ENCODE results near the gene MLLT6. TPM values are rescaled to one million over a fixed set of nuclear protein-coding genes. Genes with fewer than 3 reads are reported as not detected.

Gene MLLT6
- total and polyA plus RNA-seq, 2 of the 13 experiments (the other 11 are each of a cell fraction or from before 2014, with no cell fraction given), result 50.7 to 69.5 TPM

GRCh38 chr17:38691154-38691553, 13.9 kb upstream of the MLLT6 start (continued):
- TF ChIP-seq RERE (CRISPR knock-in tag; IDR thresholded peaks at IDR 0.05; ENCODE audit: low read depth), result peak; percentile 27; the same call in 1 of the 2 replicates
- TF ChIP-seq SMC3 (IDR thresholded peaks at IDR 0.05; ENCODE audit: low read length), result no peak
- 0 out of 2 replicates have a peak, but pooled peaks have one; percentile 60 for TF ChIP-seq ZNF710 (CRISPR knock-in tag; IDR thresholded peaks at IDR 0.05; ENCODE audit: borderline replicate concordance)
- no peak for TF ChIP-seq NONO (IDR thresholded peaks at IDR 0.05)
- no peak for TF ChIP-seq NONO (CRISPR knock-in tag; conservative IDR thresholded peaks at IDR 0.05)
- 0 out of 2 replicates have a peak, but pooled peaks have one; percentile 40 for TF ChIP-seq CBFB (CRISPR knock-in tag; IDR thresholded peaks at IDR 0.05)
- TF ChIP-seq ZBTB25 (CRISPR knock-in tag; IDR thresholded peaks at IDR 0.05), result 0 out of 2 replicates have a peak, but pooled peaks have one; percentile 46
- TF ChIP-seq CSRNP2 (CRISPR knock-in tag; conservative IDR thresholded peaks at IDR 0.05; ENCODE audit: low read depth), result no peak
- peak; percentile 64; the same call in 1 of the 2 replicates for TF ChIP-seq FOXP4 (CRISPR knock-in tag; IDR thresholded peaks at IDR 0.05)
- TF ChIP-seq KLF16 (CRISPR knock-in tag; IDR thresholded peaks at IDR 0.05), result 0 out of 4 replicates have a peak, but pooled peaks of 1 of the 2 experiments have one; percentile 38
- peak; percentile 17; the same call in 1 of the 2 replicates for TF ChIP-seq GABPA (IDR thresholded peaks at IDR 0.05; ENCODE audit: low read depth, low read length)
- peak; percentile 62; the same call in 1 of the 2 replicates for TF ChIP-seq GABPA (CRISPR knock-in tag; IDR thresholded peaks at IDR 0.05; ENCODE audit: low read depth)
- peak; percentile 81 for TF ChIP-seq NR2C2 (CRISPR knock-in tag; IDR thresholded peaks at IDR 0.05; ENCODE audit: borderline replicate concordance)
- TF ChIP-seq XRCC5 (optimal IDR thresholded peaks at IDR 0.05; ENCODE audit: low read length), result peak; percentile 48
- peak; percentile 46; the same call in 1 of the 2 replicates for TF ChIP-seq ZGPAT (CRISPR knock-in tag; IDR thresholded peaks at IDR 0.05)
- TF ChIP-seq HIVEP1 (CRISPR knock-in tag; IDR thresholded peaks at IDR 0.05), result peak; percentile 64; the same call in 1 of the 2 replicates

Measured in HepG2 (cell line).